T-helper 2 cell (primary cell): ENCODE data around the gene GAPVD1.
"Not testable (repeated sequence)": the region's sequence is repeated elsewhere in the genome, so short reads cannot be mapped to it uniquely, and the experiment has no call there.

Source experiments
- DNase-seq, 5 experiments: peaks; one replicate each; pipeline versions ENCODE4 v3.0.0 to v3.0.0-alpha.2; 2012 to 2022
- total RNA-seq, 2 donors: gene quantifications; one replicate each; lab custom pipeline; 2026; lab: John Stamatoyannopoulos, UW

The GAPVD1 gene, protein sequence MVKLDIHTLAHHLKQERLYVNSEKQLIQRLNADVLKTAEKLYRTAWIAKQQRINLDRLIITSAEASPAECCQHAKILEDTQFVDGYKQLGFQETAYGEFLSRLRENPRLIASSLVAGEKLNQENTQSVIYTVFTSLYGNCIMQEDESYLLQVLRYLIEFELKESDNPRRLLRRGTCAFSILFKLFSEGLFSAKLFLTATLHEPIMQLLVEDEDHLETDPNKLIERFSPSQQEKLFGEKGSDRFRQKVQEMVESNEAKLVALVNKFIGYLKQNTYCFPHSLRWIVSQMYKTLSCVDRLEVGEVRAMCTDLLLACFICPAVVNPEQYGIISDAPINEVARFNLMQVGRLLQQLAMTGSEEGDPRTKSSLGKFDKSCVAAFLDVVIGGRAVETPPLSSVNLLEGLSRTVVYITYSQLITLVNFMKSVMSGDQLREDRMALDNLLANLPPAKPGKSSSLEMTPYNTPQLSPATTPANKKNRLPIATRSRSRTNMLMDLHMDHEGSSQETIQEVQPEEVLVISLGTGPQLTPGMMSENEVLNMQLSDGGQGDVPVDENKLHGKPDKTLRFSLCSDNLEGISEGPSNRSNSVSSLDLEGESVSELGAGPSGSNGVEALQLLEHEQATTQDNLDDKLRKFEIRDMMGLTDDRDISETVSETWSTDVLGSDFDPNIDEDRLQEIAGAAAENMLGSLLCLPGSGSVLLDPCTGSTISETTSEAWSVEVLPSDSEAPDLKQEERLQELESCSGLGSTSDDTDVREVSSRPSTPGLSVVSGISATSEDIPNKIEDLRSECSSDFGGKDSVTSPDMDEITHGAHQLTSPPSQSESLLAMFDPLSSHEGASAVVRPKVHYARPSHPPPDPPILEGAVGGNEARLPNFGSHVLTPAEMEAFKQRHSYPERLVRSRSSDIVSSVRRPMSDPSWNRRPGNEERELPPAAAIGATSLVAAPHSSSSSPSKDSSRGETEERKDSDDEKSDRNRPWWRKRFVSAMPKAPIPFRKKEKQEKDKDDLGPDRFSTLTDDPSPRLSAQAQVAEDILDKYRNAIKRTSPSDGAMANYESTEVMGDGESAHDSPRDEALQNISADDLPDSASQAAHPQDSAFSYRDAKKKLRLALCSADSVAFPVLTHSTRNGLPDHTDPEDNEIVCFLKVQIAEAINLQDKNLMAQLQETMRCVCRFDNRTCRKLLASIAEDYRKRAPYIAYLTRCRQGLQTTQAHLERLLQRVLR (N-terminal part only)
- 128 to 164 reads per million in 2 donors for total RNA-seq

DNA sequence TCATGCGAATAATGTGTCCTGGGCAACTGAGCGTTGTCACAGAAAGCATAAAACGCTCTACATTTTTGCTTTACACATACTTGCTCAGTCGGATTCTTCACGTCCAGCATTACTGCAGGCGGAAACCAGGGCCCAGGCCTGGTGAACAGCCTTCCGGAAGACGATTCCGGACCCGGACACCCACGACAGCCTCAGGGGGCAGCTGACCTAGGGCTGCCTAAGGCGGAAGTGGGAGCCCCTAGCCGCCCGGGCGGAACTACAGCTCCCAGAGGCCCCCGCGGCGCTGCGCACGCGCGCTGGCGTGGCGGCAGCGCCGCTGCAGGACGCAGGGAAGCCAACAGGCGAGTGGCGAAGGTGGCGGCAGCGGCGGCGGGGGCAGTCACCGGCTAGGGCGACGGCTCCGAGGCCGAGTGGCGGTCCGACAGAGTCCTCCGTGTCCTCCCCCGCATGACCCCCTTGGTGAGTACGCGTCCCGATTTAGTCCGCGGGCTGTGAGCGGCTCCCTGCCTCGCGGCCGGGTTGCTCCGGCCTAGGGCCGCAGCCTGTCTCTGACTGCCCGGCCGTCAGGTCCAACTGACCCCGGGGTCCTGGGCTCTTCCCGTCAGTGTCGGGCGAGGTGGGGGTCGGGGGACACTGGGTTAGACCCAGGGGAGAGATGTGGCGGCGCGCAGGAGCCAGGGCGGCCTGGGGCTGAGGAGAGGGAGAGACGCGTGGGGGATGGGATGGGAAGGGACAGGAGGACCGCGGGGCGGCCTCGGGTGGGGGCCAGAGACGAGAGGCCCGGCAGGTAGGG, at the start of gene GAPVD1:
TSS of gene GAPVD1 (plus strand) at position 326 of the 793 bp plus-strand sequence. CDS start 37,096 bp downstream, outside the sequence.
- DNase-seq = peak; percentile 74 to 92 (median 82)

DNA sequence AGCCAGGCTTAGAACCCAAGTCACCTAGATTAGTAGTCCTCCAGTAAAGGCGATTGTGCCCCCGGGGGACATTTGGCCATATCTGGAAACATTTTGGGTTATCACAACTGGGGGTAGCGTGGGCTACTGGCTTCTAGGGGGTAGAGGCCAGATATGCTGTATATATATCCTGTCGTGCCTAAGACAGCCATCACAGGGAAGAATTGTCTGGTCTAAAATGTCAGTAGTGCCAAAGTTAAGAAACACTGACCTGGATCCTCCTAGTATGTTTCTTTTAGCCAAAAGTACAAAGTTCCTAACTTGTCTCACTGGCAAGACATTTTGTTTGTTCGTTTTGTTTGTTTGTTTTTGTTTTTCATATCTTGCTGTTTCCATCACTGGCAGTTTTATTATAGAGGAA, 47.4 kb upstream of the GAPVD1 start:
- no peak for DNase-seq

DNA sequence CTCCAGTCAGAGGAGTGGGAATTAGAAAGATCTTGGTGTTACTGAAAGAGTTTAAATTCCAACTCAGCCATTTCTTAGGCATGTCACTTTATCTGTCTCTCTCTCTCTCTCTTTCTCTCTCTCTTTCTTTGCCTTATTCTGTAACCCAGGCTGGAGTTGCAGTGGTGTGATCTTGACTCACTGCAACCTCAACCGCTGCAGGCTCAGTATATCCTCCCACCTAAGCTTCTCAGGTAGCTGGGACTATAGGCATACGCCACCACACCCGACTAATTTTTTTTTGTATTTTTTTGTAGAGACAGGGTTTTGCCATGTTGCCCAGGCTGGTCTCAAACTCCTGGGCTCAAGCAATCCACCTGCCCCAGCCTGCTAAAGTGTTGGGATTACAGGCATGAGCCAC, 43.0 kb upstream of the GAPVD1 start:
- DNase-seq = no peak

DNA sequence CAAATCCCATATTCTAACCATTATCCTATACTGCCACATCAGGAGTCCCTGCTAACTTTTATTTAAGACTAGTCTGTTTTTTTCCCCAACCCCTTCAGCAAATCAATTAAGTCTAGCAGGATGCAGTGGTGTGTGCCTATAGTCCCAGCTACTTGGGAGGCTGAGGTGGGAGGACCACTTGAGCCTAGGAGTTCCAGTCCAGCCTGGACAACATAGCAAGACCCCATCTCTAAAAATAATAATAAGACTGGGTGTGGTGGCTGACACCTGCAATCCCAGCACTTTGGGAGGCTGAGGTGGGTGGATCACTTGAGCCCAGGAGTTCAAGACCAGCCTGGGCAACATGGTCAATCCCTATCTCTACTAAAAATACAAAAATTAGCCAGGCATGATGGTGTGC, 36.8 kb upstream of the GAPVD1 start:
- DNase-seq = not testable (repeated sequence)

- no peak for DNase-seq
These were observed 33.9 kb upstream of the GAPVD1 start for GRCh38 chr9:125227761-125228160.

GRCh38 chr9:125233678-125234077, 27.9 kb upstream of the GAPVD1 start:
- DNase-seq = no peak

DNA sequence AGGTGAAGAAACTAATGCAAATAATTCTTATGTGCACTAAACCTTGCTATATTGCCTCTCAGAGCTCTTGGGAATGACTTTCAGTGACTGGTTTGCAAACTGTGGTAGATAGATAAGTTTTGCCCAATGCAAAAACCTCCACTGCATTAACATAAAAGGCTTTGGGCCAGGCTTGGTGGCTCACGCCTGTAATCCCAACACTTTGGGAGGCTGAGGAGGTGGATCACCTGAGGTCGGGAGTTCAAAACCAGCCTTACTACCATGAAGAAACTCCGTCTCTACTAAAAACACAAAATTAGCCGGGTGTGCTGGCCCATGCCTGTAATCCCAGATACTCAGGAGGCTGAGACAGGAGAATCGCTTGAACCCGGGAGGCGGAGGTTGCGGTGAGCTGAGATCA, 27.5 kb upstream of the GAPVD1 start:
- DNase-seq = not testable (repeated sequence)

DNA sequence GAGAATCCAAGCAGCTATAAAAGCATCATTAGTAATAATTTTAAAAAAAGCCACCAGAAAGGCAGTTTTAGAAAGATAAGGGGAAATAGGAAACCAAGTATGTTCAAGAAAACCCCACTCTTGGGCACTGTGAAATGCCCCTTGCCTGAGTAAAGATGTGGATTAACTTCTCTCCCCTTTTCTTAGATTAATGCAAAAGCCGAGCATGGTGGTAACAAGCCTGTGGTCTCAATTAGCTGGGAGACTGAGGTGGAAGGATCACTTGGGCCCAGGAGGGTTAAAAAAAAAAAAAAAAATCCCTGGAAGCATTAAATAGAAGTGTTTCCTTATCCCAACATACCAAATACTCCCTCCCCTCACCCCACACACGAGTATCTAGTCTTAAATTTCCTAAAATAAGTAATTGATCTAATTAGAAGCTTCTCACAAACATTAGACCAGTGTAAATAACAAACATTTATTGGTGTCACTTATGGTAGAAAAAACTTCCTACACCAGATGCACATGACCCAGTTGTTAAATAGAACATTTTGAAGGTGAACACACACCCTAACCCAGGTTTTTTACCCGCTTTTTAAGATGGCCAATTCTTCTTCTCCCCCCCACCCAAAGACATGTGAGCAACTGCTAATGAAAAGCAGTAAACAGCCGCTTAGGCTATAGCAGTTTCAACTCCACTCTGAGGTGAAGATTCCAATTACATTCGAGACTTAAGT, 25.7 kb upstream of the GAPVD1 start:
- no peak for DNase-seq

DNA sequence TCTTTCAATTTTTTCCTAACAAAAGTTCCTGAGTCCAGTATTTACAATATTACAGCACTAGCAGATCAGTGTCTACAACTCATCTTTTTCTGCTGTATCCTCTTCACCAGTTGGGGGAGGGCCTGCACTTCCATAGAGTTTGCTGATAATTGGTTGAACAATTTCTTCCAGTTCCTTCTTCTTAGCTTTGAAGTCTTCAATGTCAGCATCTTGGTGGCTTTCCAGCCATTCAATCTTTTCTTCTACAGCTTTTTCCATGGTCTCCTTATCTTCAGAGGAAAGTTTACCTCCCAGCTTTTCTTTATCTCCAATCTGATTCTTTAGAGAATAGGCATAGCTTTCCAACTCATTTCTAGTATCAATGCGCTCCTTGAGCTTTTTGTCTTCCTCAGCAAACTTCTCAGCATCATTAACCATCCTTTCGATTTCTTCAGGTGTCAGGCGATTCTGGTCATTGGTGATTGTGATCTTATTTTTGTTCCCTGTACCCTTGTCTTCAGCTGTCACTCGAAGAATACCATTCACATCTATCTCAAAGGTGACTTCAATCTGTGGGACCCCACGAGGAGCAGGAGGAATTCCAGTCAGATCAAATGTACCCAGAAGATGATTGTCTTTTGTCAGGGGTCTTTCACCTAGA, 25.0 kb upstream of the GAPVD1 start:
- not testable (repeated sequence) for DNase-seq

- DNase-seq = no peak
These were observed 23.3 kb upstream of the GAPVD1 start for GRCh38 chr9:125238127-125238914.

GRCh38 chr9:125238915-125239446, 22.6 kb upstream of the GAPVD1 start:
- DNase-seq = no peak

GRCh38 chr9:125239631-125240597, 21.7 kb upstream of the GAPVD1 start:
- DNase-seq = no peak

DNA sequence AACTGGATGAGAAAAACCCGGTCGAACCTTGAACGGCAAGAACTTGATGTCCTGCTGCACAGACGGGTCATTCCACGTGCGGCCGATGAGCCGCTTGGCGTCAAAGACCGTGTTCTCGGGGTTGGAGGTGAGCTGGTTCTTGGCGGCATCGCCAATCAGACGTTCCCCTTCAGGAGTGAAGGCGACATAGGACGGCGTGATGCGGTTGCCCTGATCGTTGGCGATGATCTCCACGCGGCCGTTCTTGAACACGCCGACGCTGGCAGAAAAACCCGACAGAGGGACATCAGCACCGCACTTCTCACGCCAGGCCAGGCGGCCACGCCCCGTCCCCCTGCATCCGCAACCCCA, 21.0 kb upstream of the GAPVD1 start:
- DNase-seq = peak in 2 of 5 experiments; percentile 24 to 66

DNA sequence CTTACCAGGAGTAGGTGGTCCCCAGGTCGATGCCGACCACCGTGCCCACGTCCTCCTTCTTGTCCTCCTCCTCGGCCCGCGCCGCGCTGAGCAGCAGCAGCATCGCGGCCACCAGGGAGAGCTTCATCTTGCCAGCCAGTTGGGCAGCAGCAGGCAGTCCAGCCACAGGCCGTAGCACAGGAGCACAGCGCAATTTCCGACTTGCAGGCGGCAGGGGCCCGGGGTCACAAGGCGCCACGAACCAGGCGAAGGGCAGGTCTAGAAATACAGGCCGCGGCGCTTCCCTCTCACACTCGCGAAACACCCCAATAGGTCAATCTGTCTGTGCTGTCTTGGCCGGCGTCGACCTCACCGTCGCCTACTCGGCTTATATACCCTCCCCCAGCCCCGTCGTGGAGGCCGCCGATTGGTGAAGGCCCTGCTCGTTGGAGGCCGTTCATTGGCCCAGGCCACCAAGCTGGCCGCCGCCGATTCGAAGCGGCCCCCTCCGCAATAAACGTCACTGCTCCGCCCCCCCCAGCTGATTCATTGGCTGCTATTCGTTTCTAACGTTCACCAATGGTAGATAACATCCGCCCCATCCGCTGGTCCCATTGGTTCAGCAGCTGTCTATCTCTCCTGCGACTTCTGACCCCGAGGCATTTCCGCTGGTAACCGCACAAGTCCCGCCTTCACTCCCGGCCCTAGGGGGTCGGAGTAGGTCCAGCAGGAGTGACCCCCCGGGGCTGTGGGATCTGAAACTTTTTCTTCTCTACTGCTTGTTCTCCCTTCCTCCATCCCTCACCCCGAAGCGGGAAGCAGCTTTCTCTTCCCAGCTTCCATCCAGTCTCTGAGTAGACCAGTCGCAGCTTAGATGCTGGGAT, 20.4 kb upstream of the GAPVD1 start, which contains the start of gene HSPA5:
TSS of gene HSPA5 (minus strand) at position 344 of the 863 bp plus-strand sequence. CDS start at position 127, 217 bp downstream.
- peak; percentile 97 to 100 (median 99) for DNase-seq

- peak in 1 of 5 experiments; percentile 18 for DNase-seq
These were observed 19.5 kb upstream of the GAPVD1 start for GRCh38 chr9:125241863-125242739.

- DNase-seq = no peak
These were observed 17.8 kb upstream of the GAPVD1 start for GRCh38 chr9:125243792-125244260.
